ENCODE results near the gene RPL18A.

The RPL18A gene

GRCh38 chr19:17910791-17911360 is 51.2 kb downstream of the RPL18A start:
- no peak for DNase-seq
